Right kidney (tissue), 9 donors: Measurements from ENCODE around the gene CHADL.
"Not testable (repeated sequence)": the region's sequence is repeated elsewhere in the genome, so short reads cannot be mapped to it uniquely, and the experiment has no call there.

Experiments
- DNase-seq: peaks from one replicate; pipeline ENCODE4 v3.0.0-alpha.2; 2016
- long read RNA-seq, 8 donors: transcript quantifications; one replicate each; lab custom pipeline, GENCODE V29; 2026

Gene CHADL, protein sequence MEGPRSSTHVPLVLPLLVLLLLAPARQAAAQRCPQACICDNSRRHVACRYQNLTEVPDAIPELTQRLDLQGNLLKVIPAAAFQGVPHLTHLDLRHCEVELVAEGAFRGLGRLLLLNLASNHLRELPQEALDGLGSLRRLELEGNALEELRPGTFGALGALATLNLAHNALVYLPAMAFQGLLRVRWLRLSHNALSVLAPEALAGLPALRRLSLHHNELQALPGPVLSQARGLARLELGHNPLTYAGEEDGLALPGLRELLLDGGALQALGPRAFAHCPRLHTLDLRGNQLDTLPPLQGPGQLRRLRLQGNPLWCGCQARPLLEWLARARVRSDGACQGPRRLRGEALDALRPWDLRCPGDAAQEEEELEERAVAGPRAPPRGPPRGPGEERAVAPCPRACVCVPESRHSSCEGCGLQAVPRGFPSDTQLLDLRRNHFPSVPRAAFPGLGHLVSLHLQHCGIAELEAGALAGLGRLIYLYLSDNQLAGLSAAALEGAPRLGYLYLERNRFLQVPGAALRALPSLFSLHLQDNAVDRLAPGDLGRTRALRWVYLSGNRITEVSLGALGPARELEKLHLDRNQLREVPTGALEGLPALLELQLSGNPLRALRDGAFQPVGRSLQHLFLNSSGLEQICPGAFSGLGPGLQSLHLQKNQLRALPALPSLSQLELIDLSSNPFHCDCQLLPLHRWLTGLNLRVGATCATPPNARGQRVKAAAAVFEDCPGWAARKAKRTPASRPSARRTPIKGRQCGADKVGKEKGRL
- long read RNA-seq, donor 1: 0 reads
- long read RNA-seq, donor 2: 0 reads
- long read RNA-seq, donor 3: 0 reads
- long read RNA-seq, donor 4: 0 reads
- long read RNA-seq, donor 5: 0 reads
- long read RNA-seq, donor 6: 0 reads
- long read RNA-seq, donor 7: 0 reads
- long read RNA-seq, donor 8, partial matches to known transcripts: 5 of 5 reads
- long read RNA-seq, donor 8, other reads (novel, unspliced or antisense): 0 of 5 reads

DNA sequence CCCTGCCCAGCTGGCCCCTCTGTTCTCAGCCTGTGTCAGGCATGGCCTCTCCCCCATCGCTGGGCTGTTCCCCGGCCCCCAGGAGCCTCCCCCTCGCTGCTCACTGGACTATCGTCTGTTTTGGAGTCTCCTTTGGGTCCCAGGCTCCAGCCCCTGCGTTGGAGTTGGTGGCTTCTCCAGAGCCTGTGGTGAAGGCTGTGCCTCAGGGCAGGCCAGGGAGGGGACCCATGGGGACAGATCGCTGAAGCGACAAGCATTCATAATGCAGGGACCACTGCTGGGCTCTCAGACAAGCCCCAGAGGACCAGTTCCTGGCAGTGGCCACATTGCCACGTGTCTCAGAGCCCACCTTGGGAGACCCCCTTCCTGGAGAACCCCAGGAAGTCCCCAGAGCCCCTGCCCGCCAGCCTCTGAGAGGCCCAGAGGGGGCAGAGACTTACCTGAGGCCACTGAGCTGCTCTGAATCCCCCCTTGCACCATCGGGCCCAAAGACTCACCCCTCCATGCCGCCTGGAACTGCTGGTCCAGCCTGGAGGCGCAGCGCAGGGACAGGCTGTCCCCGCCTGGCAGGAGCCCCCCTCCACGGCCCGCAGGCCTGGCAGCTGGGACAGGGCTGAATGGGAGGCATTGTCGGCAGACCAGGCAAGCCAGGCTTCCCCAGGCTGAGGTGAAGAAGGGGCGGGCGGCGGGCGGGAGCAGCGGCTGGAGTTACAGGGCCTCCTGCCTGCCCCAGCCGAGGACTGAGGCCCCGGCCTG is at the start of gene CHADL:
CHADL (minus strand) TSS at position 555 of the 756 bp plus-strand sequence; CDS start at position 505, 50 bp downstream.
- DNase-seq: peak; percentile 39

DNA sequence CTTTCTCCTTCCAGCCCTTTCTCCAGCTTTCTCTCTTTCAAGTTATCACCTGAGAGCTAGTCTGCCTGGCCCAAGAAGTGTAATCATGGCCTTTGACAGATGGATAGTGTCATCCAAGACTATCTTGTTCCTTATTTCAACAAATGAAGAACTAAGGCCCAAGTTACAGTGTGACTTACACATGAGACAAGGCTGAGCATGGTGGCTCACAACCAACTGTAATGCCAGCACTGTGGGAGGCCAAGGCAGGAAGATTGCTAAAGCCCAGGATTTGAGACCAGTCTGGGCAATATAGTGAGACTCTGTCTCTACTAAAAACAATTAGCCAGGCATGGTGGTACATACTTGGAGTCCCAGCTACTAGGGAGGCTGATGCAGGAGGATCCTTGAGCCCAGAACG is 48.9 kb upstream of the CHADL start:
- no peak for DNase-seq

- DNase-seq: no peak
Measured at GRCh38 chr22:41288245-41288946, 47.7 kb upstream of the CHADL start.

DNA sequence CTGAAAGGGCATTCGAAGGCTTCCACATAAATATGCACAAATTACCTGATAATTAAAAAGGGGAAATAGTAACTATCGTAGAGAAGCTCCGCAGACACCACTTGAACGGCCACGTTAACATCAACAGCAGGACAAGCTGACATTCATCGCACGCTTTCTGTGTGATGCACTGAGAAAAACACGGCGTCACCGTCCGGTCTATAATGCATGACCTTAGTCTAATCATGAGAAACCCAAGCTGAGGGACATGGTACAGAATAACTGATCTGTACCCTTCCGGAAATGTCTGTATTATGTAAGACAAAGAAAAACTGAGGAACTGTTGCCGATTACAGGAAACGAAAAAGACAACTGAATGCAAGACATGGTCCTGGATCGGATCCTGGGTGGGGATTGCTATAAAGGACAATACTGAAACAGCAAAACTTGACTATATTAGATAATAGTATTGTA is 45.9 kb upstream of the CHADL start:
- DNase-seq: no peak

- peak; percentile 84 for DNase-seq
Measured at GRCh38 chr22:41285820-41286638, 45.3 kb upstream of the CHADL start, which contains the start of gene RANGAP1. Gene RANGAP1, minus strand, starts transcription at chr22:41286187. Its CDS starts 5,143 bp downstream, at chr22:41281044.

DNA sequence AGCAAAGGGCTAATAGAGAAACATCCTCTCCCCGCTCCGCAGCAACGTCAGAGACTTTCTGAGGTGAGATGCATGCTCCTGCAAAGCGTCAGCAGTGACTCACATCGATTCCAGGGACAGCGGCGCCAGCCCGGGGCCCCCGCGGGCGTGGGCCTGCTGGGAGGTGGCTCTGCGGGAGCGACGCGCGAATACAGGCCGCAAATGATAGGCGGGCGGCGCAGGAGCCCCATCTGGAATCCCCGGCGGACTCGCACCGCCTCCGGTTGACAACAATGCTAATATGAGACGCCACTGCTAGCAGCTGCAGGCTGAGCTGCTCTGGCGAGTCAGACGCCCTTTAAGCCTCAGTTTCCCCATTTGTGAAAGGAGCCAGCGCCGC is 44.7 kb upstream of the CHADL start:
- no peak for DNase-seq

- DNase-seq: no peak
Measured at GRCh38 chr22:41284465-41284864, 43.7 kb upstream of the CHADL start.

DNA sequence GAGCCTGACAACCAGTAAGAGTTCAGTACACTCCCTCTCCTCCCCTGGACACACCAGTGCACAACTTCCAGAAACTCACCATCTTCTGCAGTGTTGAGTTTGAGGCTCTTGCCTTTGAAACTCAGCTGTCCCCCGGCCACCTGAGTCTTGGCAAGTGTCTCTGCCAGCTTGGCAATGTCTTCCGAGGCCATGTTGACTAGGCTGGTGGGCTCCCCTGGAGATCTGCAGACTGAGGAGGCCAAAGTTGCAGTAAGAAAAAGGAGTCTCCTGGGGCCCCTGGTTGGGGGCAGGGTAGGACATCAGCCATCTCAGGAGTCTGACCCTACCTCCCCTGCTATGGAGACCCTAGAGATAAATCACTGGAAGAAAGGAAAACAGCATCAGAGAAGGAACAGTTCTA is 40.1 kb upstream of the CHADL start:
- no peak for DNase-seq

- no peak for DNase-seq
Measured at GRCh38 chr22:41280065-41280464, 39.3 kb upstream of the CHADL start.

DNA sequence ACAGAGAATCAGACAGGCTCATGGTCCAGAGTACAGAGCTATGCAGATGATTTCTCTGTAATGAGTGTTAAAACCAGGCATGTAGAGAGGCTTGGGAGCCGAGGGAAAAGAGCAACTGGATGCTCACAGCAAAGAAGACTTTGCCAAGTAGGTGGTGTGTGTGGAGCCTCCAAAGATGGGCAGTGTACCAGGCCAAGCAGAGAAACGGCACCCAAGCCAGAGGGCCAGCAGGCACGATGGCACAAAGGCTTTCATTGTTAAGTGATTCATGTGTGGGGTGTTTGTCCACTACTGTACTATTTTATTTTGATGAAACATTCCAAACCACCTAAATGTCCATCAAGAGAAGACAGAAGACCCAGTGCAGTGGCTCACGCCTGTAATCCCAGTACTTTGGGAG is 34.1 kb upstream of the CHADL start:
- no peak for DNase-seq

- DNase-seq: no peak
Measured at GRCh38 chr22:41273128-41273527, 32.4 kb upstream of the CHADL start.

GRCh38 chr22:41271787-41272186 is 31.1 kb upstream of the CHADL start:
- no peak for DNase-seq

DNA sequence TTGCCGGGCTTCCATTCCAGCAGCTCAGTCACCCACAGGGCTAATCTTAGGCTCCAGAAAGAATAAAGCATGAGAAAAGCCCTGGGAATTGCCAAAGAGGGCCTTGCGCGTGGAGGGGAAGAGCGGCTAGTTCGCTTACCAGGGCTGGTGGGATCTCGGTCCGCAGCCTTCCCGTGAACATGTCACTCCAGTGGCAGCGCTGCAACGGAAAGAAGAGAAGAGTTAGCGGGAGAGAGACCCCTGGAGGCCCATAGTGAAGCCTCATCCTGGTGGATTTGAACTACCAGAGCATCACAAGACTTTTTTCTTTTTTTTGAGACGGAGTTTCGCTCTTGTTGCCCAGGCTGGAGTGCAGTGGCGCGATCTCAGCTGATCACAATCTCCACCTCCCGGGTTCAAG is 27.2 kb upstream of the CHADL start:
- DNase-seq: no peak

- DNase-seq: no peak
Measured at GRCh38 chr22:41264408-41264941, 23.7 kb upstream of the CHADL start.

DNA sequence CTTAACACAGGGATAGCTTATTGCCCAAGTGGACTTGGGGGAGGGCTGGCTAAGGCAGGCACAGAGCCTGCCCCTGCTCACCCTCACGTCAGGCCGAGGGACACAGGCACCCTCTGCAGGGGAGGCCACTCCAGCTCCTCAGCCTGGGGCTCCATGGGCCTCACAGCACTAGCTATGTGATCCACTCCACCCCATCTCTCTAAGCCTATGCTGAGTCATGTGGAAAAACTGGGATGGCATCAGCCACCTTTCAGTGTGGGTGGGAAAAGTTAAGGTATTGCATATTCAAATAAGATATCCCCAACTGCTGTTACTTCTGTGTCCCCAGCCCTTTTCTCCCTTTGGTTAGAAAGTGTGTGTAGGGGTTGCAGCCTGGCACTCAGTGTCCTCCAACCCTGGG is 23.0 kb upstream of the CHADL start:
- DNase-seq: no peak

- DNase-seq: no peak
Measured at GRCh38 chr22:41262250-41262765, 21.6 kb upstream of the CHADL start.

GRCh38 chr22:41261541-41262249 is 21.0 kb upstream of the CHADL start:
- DNase-seq: no peak

DNA sequence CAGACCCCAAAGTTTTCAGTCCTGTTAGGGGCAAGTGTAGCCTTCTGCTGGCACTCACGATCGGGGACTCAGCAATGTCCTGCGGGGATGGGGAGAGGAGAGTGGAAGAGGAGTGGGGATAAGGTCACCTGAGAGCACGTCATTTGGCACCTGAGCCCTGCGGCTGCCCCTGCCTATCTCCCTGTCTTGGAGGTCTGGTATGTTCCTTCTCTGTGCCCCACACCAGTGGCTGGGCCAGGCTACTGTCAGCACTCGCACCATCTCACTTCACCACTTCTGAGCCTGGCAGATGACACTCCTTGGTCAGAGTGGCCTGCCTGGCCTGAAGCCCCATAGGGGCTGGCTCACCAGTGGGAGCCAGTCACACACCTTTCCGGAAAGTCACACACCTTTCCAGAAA is 20.1 kb upstream of the CHADL start:
- no peak for DNase-seq

GRCh38 chr22:41259756-41260155 is 19.0 kb upstream of the CHADL start:
- DNase-seq: not testable (repeated sequence)

GRCh38 chr22:41257696-41258095 is 17.0 kb upstream of the CHADL start:
- DNase-seq: no peak
